ENCODE measurements around the gene ARID5A.

DNA sequence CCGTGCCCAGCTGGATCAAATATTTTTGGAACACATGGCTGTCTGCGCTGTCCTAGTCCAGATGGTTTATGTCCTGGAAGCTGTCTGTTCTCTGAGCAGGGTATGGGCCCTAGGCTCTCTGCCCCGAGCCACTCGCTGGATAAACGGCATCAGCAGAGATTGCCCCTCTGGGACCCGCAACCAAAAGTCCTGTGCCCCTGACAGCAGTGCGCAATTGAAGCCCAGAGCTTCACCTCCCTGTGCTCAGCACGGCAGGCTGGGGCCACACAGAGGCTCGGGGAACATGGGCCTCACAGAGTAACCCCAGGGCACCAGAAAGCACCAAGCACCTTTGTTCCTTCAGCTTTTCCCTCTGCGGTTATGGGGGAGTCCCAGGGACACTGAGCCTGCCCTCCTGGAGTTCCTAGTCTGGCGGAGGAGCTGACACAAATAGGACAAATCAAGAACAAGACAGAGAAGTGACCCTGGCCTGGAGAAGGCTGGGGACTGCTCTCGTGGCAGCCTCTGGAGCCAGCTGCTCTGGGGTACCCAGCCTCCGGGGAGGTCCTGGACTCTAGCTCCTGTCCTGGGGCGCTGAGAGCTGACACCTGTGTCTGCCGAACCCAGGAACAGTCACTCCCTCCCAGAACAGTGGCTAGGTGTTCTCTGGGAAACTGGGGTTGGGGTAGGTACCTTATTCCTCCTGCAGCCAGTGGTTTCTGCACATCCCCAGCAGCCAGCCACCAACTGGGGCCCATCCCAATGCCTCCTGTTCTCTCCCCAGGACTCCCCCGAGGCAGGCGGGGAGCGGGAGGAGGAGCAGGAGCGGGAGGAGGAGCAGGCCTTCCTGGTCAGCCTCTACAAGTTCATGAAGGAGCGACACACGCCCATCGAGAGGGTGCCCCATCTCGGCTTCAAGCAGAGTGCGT lies 12.3 kb downstream of the ARID5A start:
- TF ChIP-seq CTCF (conservative IDR thresholded peaks at IDR 0.05 in 1 of 2, IDR thresholded peaks at IDR 0.05 in 1 of 2; ENCODE audit: extremely low read depth in 1 of 2, insufficient read depth in 1 of 2, low read depth in 1 of 2, low read length in 2 of 2) (no peak), EZH2 (IDR thresholded peaks at IDR 0.05; ENCODE audit: borderline replicate concordance, low read length) (no peak)

All from mammary epithelial cell (primary cell).